ENCODE measurements around the gene COG5. TPM values are rescaled to one million over a fixed set of nuclear protein-coding genes. Genes with fewer than 3 reads are reported as not detected.

COG5 gene
- total RNA-seq, 2 experiments from 2014 or later: 38.9 to 40.7 TPM

DNA sequence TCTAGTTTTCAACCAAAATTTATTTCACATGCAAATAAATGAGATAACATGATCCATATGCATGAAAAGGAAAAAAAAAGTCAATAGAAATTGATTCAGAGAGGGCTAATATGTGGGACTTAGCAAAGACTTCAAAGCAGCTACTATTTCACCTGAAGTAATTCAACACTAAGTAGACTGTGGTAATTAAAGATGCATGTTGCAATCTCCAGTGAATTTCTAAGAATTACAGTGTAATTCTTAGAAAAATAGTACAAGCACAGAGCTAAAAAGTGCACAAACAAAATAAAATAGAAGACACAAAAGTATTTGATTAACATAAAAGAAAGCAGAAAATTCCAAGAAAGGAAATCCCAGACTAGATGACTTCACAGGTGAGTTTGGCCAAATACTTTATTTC is 68.2 kb downstream of the COG5 start:
- intact Hi-C loops (cut with micrococcal nuclease): no loop called here
- no peak for DNase-seq
- Mint-ChIP-seq H3K36me3 (peaks cover 3% of the 10 kb centered on the region), H3K27me3 (no peaks in the 10 kb centered on the region), H3K9me3 (no peaks in the 10 kb centered on the region), H3K4me3 (no peak overlapping the region), H3K4me1 (ENCODE audit: low read depth) (peaks cover 24% of the 10 kb centered on the region), H3K27ac (no peak overlapping the region)
- CTCF ChIA-PET: no interaction called here
- POLR2A ChIA-PET: no interaction called here

DNA sequence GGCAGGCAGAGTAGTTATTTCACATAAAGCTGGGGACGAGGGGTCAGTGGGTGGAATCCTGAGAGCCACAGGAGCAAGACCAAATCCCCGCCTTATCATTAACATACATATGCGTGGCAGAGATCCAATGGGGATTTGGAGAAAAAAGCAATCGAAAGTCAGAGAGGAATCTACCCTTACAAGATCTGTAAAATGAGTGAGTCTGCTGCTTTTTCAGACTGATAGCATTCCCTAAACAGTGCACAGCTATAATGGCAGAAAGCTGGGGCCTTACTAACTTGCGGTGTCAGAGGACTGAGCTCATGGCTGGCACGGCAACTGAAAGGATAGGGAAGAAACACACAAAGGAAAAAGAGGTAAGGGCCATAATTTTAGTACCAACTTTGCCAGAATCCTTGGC is 68.8 kb downstream of the COG5 start:
- no peak for DNase-seq
- POLR2A ChIA-PET: no interaction called here
- peaks cover 3% of the 10 kb centered on the region for H3K36me3 Mint-ChIP-seq
- H3K27me3 Mint-ChIP-seq: no peaks in the 10 kb centered on the region
- H3K4me1 Mint-ChIP-seq (ENCODE audit: low read depth): peaks cover 28% of the 10 kb centered on the region
- no peak overlapping the region for H3K4me3 Mint-ChIP-seq
- no peaks in the 10 kb centered on the region for H3K9me3 Mint-ChIP-seq
- CTCF ChIA-PET: no interaction called here
- H3K27ac Mint-ChIP-seq: no peak overlapping the region
- intact Hi-C loops (cut with micrococcal nuclease): no loop called here

DNA sequence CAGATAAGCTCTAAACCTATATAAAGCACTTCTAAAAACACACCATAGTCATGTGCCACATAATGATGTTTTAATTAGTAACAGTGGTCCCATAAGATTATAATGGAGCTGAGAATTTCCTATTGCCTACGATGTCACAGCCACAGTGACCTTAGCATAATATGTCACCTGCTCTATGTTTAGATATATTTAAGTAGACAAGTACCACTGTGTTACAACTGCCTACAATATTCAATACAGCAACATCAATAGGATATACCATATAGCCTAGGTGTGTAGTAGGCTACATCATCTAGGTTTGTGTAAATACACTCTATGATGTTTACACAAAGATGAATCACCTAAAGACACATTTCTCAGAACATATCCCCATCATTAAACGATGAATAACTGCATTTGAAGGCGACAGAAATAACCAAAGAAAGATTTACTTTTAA is 69.4 kb downstream of the COG5 start:
- peaks cover 28% of the 10 kb centered on the region for H3K4me1 Mint-ChIP-seq (ENCODE audit: low read depth)
- DNase-seq: no peak
- POLR2A ChIA-PET: no interaction called here
- no peaks in the 10 kb centered on the region for H3K27me3 Mint-ChIP-seq
- no peak overlapping the region for H3K27ac Mint-ChIP-seq
- peaks cover 3% of the 10 kb centered on the region for H3K36me3 Mint-ChIP-seq
- CTCF ChIA-PET: no interaction called here
- H3K9me3 Mint-ChIP-seq: no peaks in the 10 kb centered on the region
- H3K4me3 Mint-ChIP-seq: no peak overlapping the region
- intact Hi-C loops (cut with micrococcal nuclease): no loop called here

DNA sequence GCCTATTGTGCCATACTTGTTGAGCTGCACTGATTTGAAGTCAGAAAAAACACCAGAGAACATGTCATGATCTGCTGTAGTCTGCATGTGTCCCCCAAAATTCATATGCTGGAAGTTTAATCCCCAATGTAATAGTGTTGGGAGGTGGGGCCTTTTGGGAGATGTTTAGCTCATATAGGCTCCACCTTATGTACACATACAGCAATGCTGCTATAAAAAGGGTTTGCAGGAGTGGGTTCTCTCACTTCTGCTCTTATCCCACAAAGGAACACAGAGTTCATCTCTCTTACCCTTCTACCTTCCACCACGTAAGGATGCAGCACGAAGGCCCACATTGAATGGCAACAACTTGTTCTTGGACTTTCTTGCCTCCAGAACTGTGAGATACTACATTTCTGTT is 70.8 kb downstream of the COG5 start:
- Mint-ChIP-seq H3K4me1 (ENCODE audit: low read depth) (peaks cover 24% of the 10 kb centered on the region), H3K27me3 (no peaks in the 10 kb centered on the region)
- CTCF ChIA-PET: interaction anchor here (1.2 kb wide), 1 partner anchor 9 kb away, joined by 3 read pairs; no protein-coding TSS in a partner anchor

DNA sequence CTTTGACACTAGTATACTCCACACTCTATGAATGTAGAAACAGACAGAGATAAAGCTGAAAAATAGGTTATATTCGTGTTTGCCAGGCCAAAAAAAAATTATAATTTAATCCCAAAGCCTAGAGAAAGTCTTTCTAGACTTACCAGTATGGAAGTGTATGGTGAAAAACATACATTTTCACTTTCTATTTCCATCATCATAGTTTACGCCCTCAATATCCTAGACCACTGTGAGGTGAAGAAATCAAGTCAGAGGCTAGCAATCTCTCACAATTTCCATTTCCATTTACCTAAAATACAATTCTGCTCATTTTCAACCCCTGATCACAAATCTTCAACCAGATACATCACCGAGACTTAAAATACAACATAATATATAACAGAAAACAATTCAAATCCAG is 77.7 kb downstream of the COG5 start:
- Mint-ChIP-seq H3K9me3 (no peaks in the 10 kb centered on the region), H3K4me3 (no peak overlapping the region), H3K27me3 (no peaks in the 10 kb centered on the region), H3K27ac (no peak overlapping the region), H3K36me3 (no peaks in the 10 kb centered on the region), H3K4me1 (ENCODE audit: low read depth) (peaks cover 16% of the 10 kb centered on the region)
- POLR2A ChIA-PET: no interaction called here
- no peak for DNase-seq
- intact Hi-C loops (cut with micrococcal nuclease): no loop called here
- CTCF ChIA-PET: no interaction called here

More for the DNA sequence above, 70.8 kb downstream of the COG5 start:
- DNase-seq: no peak
- intact Hi-C loops (cut with micrococcal nuclease): no loop called here
- H3K4me3 Mint-ChIP-seq: no peak overlapping the region
- POLR2A ChIA-PET: interaction anchor here (0.5 kb wide), 1 partner anchor 147 kb away, joined by 4 read pairs; no protein-coding TSS in a partner anchor
- H3K9me3 Mint-ChIP-seq: no peaks in the 10 kb centered on the region
- no peak overlapping the region for H3K27ac Mint-ChIP-seq
- peaks cover 3% of the 10 kb centered on the region for H3K36me3 Mint-ChIP-seq

DNA sequence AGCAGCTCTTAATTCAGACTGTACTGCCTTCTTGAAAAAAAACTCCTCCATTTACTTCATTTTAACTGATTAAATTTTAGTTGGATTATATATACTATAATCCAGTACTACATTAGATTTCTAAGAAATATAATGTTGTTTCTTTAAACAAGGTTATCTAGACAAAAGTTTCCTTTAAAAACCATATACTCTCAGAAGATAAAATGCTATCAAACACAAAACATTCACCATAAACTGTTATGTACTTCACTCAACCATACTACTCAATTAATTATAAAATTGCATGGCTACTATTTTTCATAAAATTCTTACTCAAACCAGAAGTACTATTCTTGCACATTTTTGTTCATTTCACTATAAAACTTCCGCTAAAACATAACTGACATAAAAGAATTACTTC is 81.1 kb downstream of the COG5 start:
- no peaks in the 10 kb centered on the region for H3K9me3 Mint-ChIP-seq
- no peak overlapping the region for H3K27ac Mint-ChIP-seq
- intact Hi-C loops (cut with micrococcal nuclease): no loop called here
- DNase-seq: no peak
- ChIA-PET POLR2A (no interaction called here), CTCF (no interaction called here)
- H3K27me3 Mint-ChIP-seq: no peaks in the 10 kb centered on the region
- peaks cover 15% of the 10 kb centered on the region for H3K4me1 Mint-ChIP-seq (ENCODE audit: low read depth)
- H3K4me3 Mint-ChIP-seq: no peak overlapping the region
- no peaks in the 10 kb centered on the region for H3K36me3 Mint-ChIP-seq

DNA sequence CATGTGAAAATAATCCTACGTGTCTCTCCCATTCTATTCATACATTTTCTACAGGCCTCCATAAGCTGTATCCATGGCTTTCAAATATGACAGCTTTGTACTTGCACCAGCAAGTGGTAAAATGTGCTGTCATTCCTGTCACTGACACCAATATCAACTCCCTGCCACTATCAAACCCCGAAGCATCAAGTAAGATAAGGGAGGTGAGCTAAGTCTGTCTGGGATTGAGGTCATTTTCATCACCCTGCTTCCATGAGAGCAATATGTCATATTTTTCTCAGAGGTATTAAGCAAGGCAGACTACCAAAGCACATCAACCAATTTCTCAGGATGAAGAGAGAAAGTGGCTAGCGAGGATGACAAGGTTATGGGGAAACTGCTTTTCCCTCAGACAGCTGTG is 82.8 kb downstream of the COG5 start:
- POLR2A ChIA-PET: no interaction called here
- Mint-ChIP-seq H3K4me3 (no peak overlapping the region), H3K4me1 (ENCODE audit: low read depth) (peaks cover 8% of the 10 kb centered on the region), H3K36me3 (no peaks in the 10 kb centered on the region), H3K27ac (no peak overlapping the region), H3K27me3 (no peaks in the 10 kb centered on the region), H3K9me3 (no peaks in the 10 kb centered on the region)
- intact Hi-C loops (cut with micrococcal nuclease): no loop called here
- CTCF ChIA-PET: interaction anchor here (0.6 to 1.0 kb wide), 3 partner anchors 9 to 394 kb away, joined by 3 read pairs; no protein-coding TSS in a partner anchor
- DNase-seq: no peak

DNA sequence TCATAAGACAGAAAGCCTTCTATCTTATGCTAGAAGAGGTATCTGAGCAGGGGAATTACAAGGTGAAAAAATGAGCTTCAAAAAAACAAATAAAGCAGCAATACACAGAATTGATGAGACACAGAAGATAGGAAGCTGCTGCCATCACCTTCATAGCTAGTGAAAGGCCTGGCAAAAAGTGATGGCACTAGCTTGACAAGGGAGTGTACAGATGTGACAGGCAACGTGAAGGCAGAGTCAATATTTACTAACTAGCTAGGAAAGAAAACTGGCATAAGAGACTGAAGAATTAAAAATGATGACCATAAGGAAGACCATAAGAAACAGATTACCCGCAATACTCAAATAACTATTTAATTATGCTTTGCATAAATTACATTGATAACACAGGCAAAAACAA is 84.4 kb downstream of the COG5 start:
- intact Hi-C loops (cut with micrococcal nuclease): no loop called here
- Mint-ChIP-seq H3K4me1 (ENCODE audit: low read depth) (peaks cover 4% of the 10 kb centered on the region), H3K36me3 (no peaks in the 10 kb centered on the region), H3K4me3 (no peak overlapping the region), H3K27ac (no peak overlapping the region), H3K27me3 (no peaks in the 10 kb centered on the region), H3K9me3 (no peaks in the 10 kb centered on the region)
- DNase-seq: no peak
- ChIA-PET CTCF (interaction anchor here (1.2 kb wide), 1 partner anchor 245 kb away, joined by 3 read pairs; no protein-coding TSS in a partner anchor), POLR2A (no interaction called here)

DNA sequence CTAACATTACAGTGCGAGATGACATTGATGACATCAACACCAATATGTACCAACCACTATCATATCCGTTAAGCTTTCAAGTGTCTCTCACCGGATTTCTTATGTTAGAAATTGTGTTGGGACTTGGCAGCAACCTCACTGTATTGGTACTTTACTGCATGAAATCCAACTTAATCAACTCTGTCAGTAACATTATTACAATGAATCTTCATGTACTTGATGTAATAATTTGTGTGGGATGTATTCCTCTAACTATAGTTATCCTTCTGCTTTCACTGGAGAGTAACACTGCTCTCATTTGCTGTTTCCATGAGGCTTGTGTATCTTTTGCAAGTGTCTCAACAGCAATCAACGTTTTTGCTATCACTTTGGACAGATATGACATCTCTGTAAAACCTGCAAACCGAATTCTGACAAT is 89.6 kb downstream of the COG5 start:
- DNase-seq: no peak
- ChIA-PET POLR2A (no interaction called here), CTCF (no interaction called here)
- H3K36me3 Mint-ChIP-seq: no peaks in the 10 kb centered on the region
- H3K4me3 Mint-ChIP-seq: no peak overlapping the region
- H3K27me3 Mint-ChIP-seq: no peaks in the 10 kb centered on the region
- intact Hi-C loops (cut with micrococcal nuclease): no loop called here
- H3K4me1 Mint-ChIP-seq (ENCODE audit: low read depth): peaks cover 2% of the 10 kb centered on the region
- H3K9me3 Mint-ChIP-seq: no peaks in the 10 kb centered on the region
- no peak overlapping the region for H3K27ac Mint-ChIP-seq

DNA sequence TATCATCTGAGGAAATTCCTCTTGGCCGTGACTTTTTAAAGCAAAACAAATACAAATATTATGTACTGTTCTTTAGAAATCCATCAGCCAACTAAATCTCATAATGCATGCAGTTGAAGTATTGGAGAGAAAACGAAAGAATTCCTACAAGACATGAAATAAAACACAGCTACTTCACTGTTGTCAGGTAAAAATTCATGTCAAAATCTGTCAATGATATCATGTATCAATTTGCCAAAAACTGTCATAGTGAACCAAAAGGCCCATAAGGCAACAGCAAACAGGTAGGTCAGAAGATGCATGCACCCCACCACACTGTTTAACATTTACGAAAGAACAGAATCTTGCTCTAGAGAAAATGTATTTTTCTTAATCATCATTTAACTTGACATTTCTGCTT is 91.6 kb downstream of the COG5 start:
- CTCF ChIA-PET: interaction anchor here (0.7 to 1.8 kb wide), 3 partner anchors 9 to 108 kb away, joined by 3 to 6 read pairs (median 3); partner anchors contain the start of gene BCAP29
- Mint-ChIP-seq H3K9me3 (no peaks in the 10 kb centered on the region), H3K4me1 (ENCODE audit: low read depth) (peaks cover 2% of the 10 kb centered on the region), H3K4me3 (no peak overlapping the region), H3K36me3 (no peaks in the 10 kb centered on the region), H3K27ac (no peak overlapping the region), H3K27me3 (no peaks in the 10 kb centered on the region)
- intact Hi-C loops (cut with micrococcal nuclease): no loop called here
- DNase-seq: no peak
- POLR2A ChIA-PET: no interaction called here

DNA sequence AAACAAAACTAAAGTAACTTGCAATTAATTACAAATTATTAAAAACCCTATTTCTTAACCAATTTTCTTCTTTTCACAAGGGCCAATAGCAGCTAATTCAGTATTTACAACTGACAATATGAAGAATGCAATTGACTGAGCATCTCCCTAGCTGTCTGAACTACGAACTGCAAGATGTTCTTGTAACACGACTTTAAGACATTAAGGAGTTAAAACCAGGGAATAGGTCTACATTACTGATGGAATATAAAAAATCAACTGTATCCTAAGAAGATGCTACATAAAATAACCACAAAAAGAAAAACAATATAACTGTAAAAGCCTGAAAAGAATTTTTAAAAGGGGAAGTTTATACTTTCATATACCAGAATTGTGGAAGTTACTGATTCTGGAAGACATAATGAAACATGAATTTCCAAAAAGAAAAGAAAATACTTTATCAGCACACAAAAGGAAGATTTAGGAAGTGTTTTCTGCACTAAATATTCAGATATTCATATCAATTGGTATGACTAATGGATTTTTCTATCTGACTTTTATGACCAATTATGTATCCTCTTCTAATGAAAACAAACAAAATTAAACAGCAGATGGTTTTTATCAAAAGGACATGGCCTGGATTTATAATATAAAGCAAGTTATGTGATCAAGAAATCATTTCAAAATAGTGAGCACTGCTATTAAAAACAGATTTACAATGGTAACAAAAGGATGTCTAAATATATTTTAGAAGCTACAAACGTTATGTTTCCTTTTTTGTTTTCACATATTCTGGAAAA is 92.2 kb downstream of the COG5 start:
- H3K27me3 Mint-ChIP-seq: no peaks in the 10 kb centered on the region
- no peak overlapping the region for H3K4me3 Mint-ChIP-seq
- CTCF ChIA-PET: interaction anchor here (0.8 to 1.8 kb wide), 3 partner anchors 8 to 108 kb away, joined by 3 to 6 read pairs (median 3); partner anchors contain the start of gene BCAP29
- H3K9me3 Mint-ChIP-seq: no peaks in the 10 kb centered on the region
- DNase-seq: no peak
- POLR2A ChIA-PET: no interaction called here
- no peaks in the 10 kb centered on the region for H3K36me3 Mint-ChIP-seq
- intact Hi-C loops (cut with micrococcal nuclease): no loop called here
- H3K4me1 Mint-ChIP-seq (ENCODE audit: low read depth): peaks cover 2% of the 10 kb centered on the region
- H3K27ac Mint-ChIP-seq: no peak overlapping the region

DNA sequence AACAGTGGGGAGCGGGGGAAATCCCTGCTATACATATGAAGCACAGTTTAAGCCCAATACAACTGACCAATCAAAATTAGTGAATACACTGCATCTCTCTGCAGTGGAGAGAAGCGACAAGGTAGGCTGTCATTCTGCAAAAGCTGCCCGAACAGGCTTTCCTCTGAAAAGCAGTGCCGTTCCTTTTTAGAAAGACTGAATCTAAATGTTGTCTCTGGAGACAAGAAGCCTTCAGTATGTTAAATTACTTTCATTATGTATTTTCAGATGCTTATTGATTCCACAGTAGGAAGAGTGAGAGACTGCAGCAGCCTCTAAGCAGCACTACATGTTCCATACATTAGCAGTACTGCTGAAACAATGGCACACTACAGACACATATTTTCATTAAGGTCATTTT is 93.8 kb downstream of the COG5 start, which contains the start of gene GPR22:
TSS of gene GPR22 (plus strand) at position 129 of the 400 bp plus-strand sequence. CDS start 4,004 bp downstream, outside the sequence.
- Mint-ChIP-seq H3K4me1 (ENCODE audit: low read depth) (peaks cover 2% of the 10 kb centered on the region), H3K4me3 (no peak within 1 kb of the TSS), H3K36me3 (no peaks in the 10 kb centered on the region), H3K27me3 (no peaks in the 10 kb centered on the region), H3K27ac (no peak within 1 kb of the TSS), H3K9me3 (no peaks in the 10 kb centered on the region)
- DNase-seq: no peak
- intact Hi-C loops (cut with micrococcal nuclease): no loop called here
- ChIA-PET POLR2A (no interaction called here), CTCF (no interaction called here)

DNA sequence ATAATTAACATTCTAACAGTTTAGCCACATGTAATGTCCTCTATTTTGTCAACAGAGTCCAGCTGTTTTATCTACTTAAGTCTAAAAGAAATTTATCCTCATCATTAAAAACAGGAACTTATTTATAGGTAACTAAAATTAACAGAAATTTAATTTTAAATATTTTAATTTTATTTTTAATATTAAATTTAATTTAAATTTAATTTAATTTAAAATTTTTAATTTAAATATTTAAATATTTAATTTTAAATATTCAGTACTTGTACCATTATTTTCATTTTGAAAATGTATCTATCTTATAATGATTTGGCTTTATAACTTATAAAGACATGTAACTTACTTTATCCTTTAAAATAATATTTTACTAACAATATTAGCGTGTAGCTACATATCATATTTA is 94.9 kb downstream of the COG5 start:
- Mint-ChIP-seq H3K36me3 (no peaks in the 10 kb centered on the region), H3K4me3 (no peak overlapping the region), H3K9me3 (no peaks in the 10 kb centered on the region), H3K27me3 (no peaks in the 10 kb centered on the region), H3K4me1 (ENCODE audit: low read depth) (peaks cover 2% of the 10 kb centered on the region), H3K27ac (no peak overlapping the region)
- intact Hi-C loops (cut with micrococcal nuclease): no loop called here
- CTCF ChIA-PET: no interaction called here
- no peak for DNase-seq
- POLR2A ChIA-PET: no interaction called here
